ENCODE data around the gene GRAMD1B.

DNA sequence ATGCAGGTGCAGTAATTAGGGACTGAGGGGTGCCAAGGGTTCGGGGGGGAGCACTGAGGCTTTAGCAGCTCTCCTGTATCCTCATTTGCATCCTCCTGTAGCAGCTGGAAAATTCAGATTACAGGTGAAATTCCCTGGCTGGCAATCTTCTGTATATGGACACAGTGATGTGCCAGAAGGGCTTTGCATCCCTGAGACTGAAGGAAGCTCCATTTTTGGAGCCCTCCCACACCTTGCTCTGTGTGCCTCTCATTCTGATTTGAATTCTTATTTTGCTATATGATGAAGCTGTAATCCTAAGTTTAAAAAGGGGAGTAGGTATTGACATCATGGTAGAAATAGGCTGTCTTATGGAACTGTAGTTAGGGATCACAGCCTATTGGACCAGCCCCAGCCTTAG, 177.7 kb downstream of the GRAMD1B start:
- TF ChIP-seq, protein P1, sequence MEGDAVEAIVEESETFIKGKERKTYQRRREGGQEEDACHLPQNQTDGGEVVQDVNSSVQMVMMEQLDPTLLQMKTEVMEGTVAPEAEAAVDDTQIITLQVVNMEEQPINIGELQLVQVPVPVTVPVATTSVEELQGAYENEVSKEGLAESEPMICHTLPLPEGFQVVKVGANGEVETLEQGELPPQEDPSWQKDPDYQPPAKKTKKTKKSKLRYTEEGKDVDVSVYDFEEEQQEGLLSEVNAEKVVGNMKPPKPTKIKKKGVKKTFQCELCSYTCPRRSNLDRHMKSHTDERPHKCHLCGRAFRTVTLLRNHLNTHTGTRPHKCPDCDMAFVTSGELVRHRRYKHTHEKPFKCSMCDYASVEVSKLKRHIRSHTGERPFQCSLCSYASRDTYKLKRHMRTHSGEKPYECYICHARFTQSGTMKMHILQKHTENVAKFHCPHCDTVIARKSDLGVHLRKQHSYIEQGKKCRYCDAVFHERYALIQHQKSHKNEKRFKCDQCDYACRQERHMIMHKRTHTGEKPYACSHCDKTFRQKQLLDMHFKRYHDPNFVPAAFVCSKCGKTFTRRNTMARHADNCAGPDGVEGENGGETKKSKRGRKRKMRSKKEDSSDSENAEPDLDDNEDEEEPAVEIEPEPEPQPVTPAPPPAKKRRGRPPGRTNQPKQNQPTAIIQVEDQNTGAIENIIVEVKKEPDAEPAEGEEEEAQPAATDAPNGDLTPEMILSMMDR (IDR thresholded peaks at IDR 0.05; ENCODE audit: low read depth, low read length) = no peak
- TF ChIP-seq POLR2A (IDR thresholded peaks at IDR 0.05; ENCODE audit: extremely low read depth, insufficient read length) (no peak), MYC (IDR thresholded peaks at IDR 0.05; ENCODE audit: low read depth, low read length) (no peak)
